Thyroid gland (tissue), 4 donors: ENCODE measurements around the gene TUBGCP3.

Experiments
- CTCF ChIP-seq, 6 experiments: fragments of 200-600 bp in 3 of 6; fragments of 450-650 bp in 3 of 6; sonication (generic) in 3 of 6; IDR thresholded peaks; one replicate each; pipeline ENCODE4 v1.5.1; 2016 to 2019; ENCODE audit warnings: antibody characterized with exemption in 6 of 6, mild to moderate bottlenecking in 2 of 6, inconsistent platforms in 1 of 6, moderate library complexity in 1 of 6
- POLR2A ChIP-seq, 2 donors: fragments of 450-650 bp; IDR thresholded peaks; one replicate each; pipeline ENCODE4 v1.6.1; 2017; ENCODE audit warnings: antibody characterized with exemption in 2 of 2, mild to moderate bottlenecking in 2 of 2, moderate library complexity in 1 of 2

- no peak for TF ChIP-seq CTCF (IDR thresholded peaks at IDR 0.05)
- TF ChIP-seq POLR2A (IDR thresholded peaks at IDR 0.05), result no peak
Measured at GRCh38 chr13:112462408-112462807, 125.5 kb downstream of the TUBGCP3 start.
